IMR-90 (cell line): ENCODE measurements around the gene ABAT. TPM values are rescaled to one million over a fixed set of nuclear protein-coding genes. Genes with fewer than 3 reads are reported as not detected.

Source experiments
- ATAC-seq: fragments of 200-7000 bp; cut with Tn5 transposase; 2 replicates; pipeline ENCODE4 v1.9.1; 2020; ENCODE audit warnings: low read depth, mild to moderate bottlenecking, moderate library complexity
- BruUV-seq: library from RNA; stranded (reverse); fragments of 400-500 nt; replicated peaks from 2 replicates; lab custom pipeline; 2021; lab: Mats Ljungman, UMichigan
- CTCF ChIA-PET: fragments of 300-600 bp; formaldehyde crosslinking; extraction: SDS; loops from one replicate; lab custom pipeline; 2021; ENCODE audit warnings: antibody characterized with exemption; lab: Yijun Ruan, JAX
- POLR2A ChIA-PET: fragments of 300-600 bp; sonication (Branson Sonifier 250); formaldehyde crosslinking; loops from one replicate; lab custom pipeline; 2022; ENCODE audit warnings: antibody characterized with exemption; ENCODE audit not compliant: unreplicated experiment; lab: Charles Lee
- DNase-seq: peaks from one replicate; pipeline ENCODE4 v3.0.0; 2013
- H2AFZ ChIP-seq: replicated peaks from 2 replicates; pipeline ENCODE3; 2013; ENCODE audit warnings: low read length, mild to moderate bottlenecking; ENCODE audit not compliant: poor library complexity
- H2AK5ac ChIP-seq: 2 replicates; pipeline ENCODE4 v1.6.1; 2013; ENCODE audit warnings: low read depth, low read length, inconsistent platforms
- H2AK9ac ChIP-seq: replicated peaks from 2 replicates; pipeline ENCODE3; 2013; ENCODE audit warnings: mild to moderate bottlenecking, low read depth, low read length, moderate library complexity; ENCODE audit not compliant: poor library complexity
- H2BK120ac ChIP-seq: 2 replicates; pipeline ENCODE4 v1.6.1; 2013; ENCODE audit warnings: low read depth, low read length, inconsistent platforms
- H2BK15ac ChIP-seq: 3 replicates; pipeline ENCODE4 v1.6.1; 2013; ENCODE audit warnings: low read depth, low read length, inconsistent platforms
- H2BK20ac ChIP-seq: 2 replicates; pipeline ENCODE4 v1.6.1; 2013; ENCODE audit warnings: low read depth, mild to moderate bottlenecking, inconsistent platforms, low read length, moderate library complexity
- H2BK5ac ChIP-seq: 2 replicates; pipeline ENCODE4 v1.6.1; 2013; ENCODE audit warnings: mild to moderate bottlenecking, low read depth, low read length, inconsistent platforms; ENCODE audit not compliant: poor library complexity, severe bottlenecking
- H3K14ac ChIP-seq: replicated peaks from 2 replicates; pipeline ENCODE4 v1.6.1; 2013; ENCODE audit warnings: low read depth, low read length, inconsistent platforms
- H3K18ac ChIP-seq: 2 replicates; pipeline ENCODE4 v1.6.1; 2013; ENCODE audit warnings: low read depth, low read length, control low read depth
- H3K23ac ChIP-seq: 2 replicates; pipeline ENCODE4 v1.6.1; 2013; ENCODE audit warnings: low read depth, low read length, inconsistent platforms
- H3K27ac ChIP-seq: 2 replicates; pipeline ENCODE4 v1.5.1; 2013; ENCODE audit warnings: mild to moderate bottlenecking, control low read depth, low read length; ENCODE audit not compliant: insufficient read depth
- H3K27me3 ChIP-seq: 2 replicates; pipeline ENCODE4 v1.6.1; 2013; ENCODE audit warnings: low read length; ENCODE audit not compliant: control insufficient read depth, insufficient read depth
- H3K36me3 ChIP-seq: 2 replicates; pipeline ENCODE4 v1.6.1; 2013; ENCODE audit warnings: low read length, mixed read lengths; ENCODE audit not compliant: control insufficient read depth, insufficient read depth
- H3K4ac ChIP-seq: 2 replicates; pipeline ENCODE4 v1.6.1; 2013; ENCODE audit warnings: low read depth, low read length, inconsistent platforms
- H3K4me1 ChIP-seq: 2 replicates; pipeline ENCODE4 v1.6.1; 2013; ENCODE audit warnings: low read length, mixed read lengths; ENCODE audit not compliant: control insufficient read depth, insufficient read depth
- H3K4me2 ChIP-seq: 2 replicates; pipeline ENCODE4 v1.6.1; 2013; ENCODE audit warnings: low read depth, mild to moderate bottlenecking, control low read depth, low read length, moderate library complexity
- H3K4me3 ChIP-seq: 2 replicates; pipeline ENCODE4 v1.5.1; 2013; ENCODE audit warnings: low read depth, mild to moderate bottlenecking, control low read depth, low read length, moderate library complexity; ENCODE audit not compliant: insufficient read depth
- H3K56ac ChIP-seq: 2 replicates; pipeline ENCODE4 v1.6.1; 2013; ENCODE audit warnings: low read length, inconsistent platforms; ENCODE audit not compliant: insufficient read depth; ENCODE audit errors: extremely low read depth
- H3K79me1 ChIP-seq, 2 experiments: 2 replicates each; pipeline ENCODE4 v1.6.1; 2013; ENCODE audit warnings: low read length in 2 of 2, inconsistent platforms in 1 of 2, low read depth in 1 of 2
- H3K9ac ChIP-seq: 2 replicates; pipeline ENCODE4 v1.6.1; 2013; ENCODE audit warnings: low read depth, low read length, control low read depth
- H3K9me1 ChIP-seq: 2 replicates; pipeline ENCODE4 v1.6.1; 2013; ENCODE audit warnings: low read length, inconsistent platforms; ENCODE audit not compliant: insufficient read depth
- H3K9me3 ChIP-seq: 2 replicates; pipeline ENCODE4 v1.6.1; 2013; ENCODE audit warnings: low read length; ENCODE audit not compliant: control insufficient read depth, insufficient read depth
- H4K20me1 ChIP-seq: 2 replicates; pipeline ENCODE4 v1.6.1; 2013; ENCODE audit warnings: low read length, inconsistent platforms; ENCODE audit not compliant: insufficient read depth
- H4K5ac ChIP-seq: 2 replicates; pipeline ENCODE4 v1.6.1; 2013; ENCODE audit warnings: mild to moderate bottlenecking, low read depth, low read length, control low read depth
- H4K8ac ChIP-seq, 2 experiments: 2 replicates each; pipeline ENCODE4 v1.6.1; 2013; ENCODE audit warnings: low read depth in 2 of 2, low read length in 2 of 2, control low read depth in 1 of 2, inconsistent platforms in 1 of 2
- H4K91ac ChIP-seq: 2 replicates; pipeline ENCODE4 v1.6.1; 2013; ENCODE audit warnings: low read depth, low read length, inconsistent platforms; ENCODE audit not compliant: insufficient read depth
- CEBPB ChIP-seq: IDR thresholded peaks from 2 replicates; pipeline ENCODE4 v1.6.1; 2012; ENCODE audit warnings: low read depth, low read length, improper control_type of control experiment
- MAZ ChIP-seq: IDR thresholded peaks from 2 replicates; pipeline ENCODE4 v1.6.1; 2012; ENCODE audit warnings: low read depth, mild to moderate bottlenecking, low read length, improper control_type of control experiment, moderate library complexity, borderline replicate concordance
- NFE2L2 ChIP-seq: fragments of 150-350 bp; IDR thresholded peaks from 2 replicates; pipeline ENCODE4 v1.6.1; 2016; ENCODE audit warnings: low read depth, mild to moderate bottlenecking, low read length
- POLR2A ChIP-seq: IDR thresholded peaks from 2 replicates; pipeline ENCODE4 v1.6.1; 2012; ENCODE audit warnings: mild to moderate bottlenecking, low read depth, low read length
- RAD21 ChIP-seq: IDR thresholded peaks from 2 replicates; pipeline ENCODE4 v1.6.1; 2012; ENCODE audit warnings: low read length, improper control_type of control experiment
- RCOR1 ChIP-seq: IDR thresholded peaks from 2 replicates; pipeline ENCODE4 v1.6.1; 2012; ENCODE audit warnings: mild to moderate bottlenecking, low read length, improper control_type of control experiment; ENCODE audit not compliant: insufficient replicate concordance
- RFX5 ChIP-seq: IDR thresholded peaks from 2 replicates; pipeline ENCODE4 v1.8.0; 2012; ENCODE audit warnings: low read depth, mild to moderate bottlenecking, low read length, moderate library complexity
- SMC3 ChIP-seq: fragments of 150-350 bp; IDR thresholded peaks from 2 replicates; pipeline ENCODE4 v1.6.1; 2016; ENCODE audit warnings: low read depth, mild to moderate bottlenecking, antibody characterized with exemption, low read length, moderate library complexity
- USF2 ChIP-seq: fragments of 150-350 bp; IDR thresholded peaks from 2 replicates; pipeline ENCODE4 v1.6.1; 2017; ENCODE audit warnings: mild to moderate bottlenecking, antibody characterized with exemption, low read length, low read depth
- WGBS, 2 experiments: methylation state at CpG; one replicate each; pipeline versions ENCODE4 v1.1.5 to v1.1.7; 2013; ENCODE audit warnings: missing lambda C conversion rate in 2 of 2; ENCODE audit not compliant: insufficient read length in 1 of 2; ENCODE audit errors: extremely low coverage in 2 of 2; 5-methylcytosine and 5-hydroxymethylcytosine counted together
- dilution Hi-C: fragments of 300-500 bp; cut with HindIII; formaldehyde crosslinking; loops from one replicate; pipeline ENCODE4 v1.14.3; 2018; ENCODE audit warnings: low sequenced_read_pairs; ENCODE audit not compliant: unreplicated experiment
- in situ Hi-C: fragments of 300-500 bp; cut with MboI; formaldehyde crosslinking; loops from 3 replicates; pipeline ENCODE4 v1.14.3; 2019; ENCODE audit warnings: low sequenced_read_pairs, inconsistent platforms, mixed read lengths
- intact Hi-C: fragments of 100-400 bp; cut with micrococcal nuclease; formaldehyde crosslinking; loops from 2 replicates; pipeline ENCODE4 v1.10.0; 2022
- polyA plus RNA-seq, 3 experiments: library from polyadenylated mRNA; depleted of rRNA; stranded (reverse); fragments of >200 nt; gene quantifications; 2 replicates each; pipeline ENCODE4 v1.2.3, GENCODE V29; 2012; ENCODE audit warnings: low replicate concordance in 1 of 3
- total RNA-seq: library from RNA; depleted of rRNA; stranded (reverse); fragments of >200 nt; gene quantifications from 2 replicates; pipeline ENCODE4 v1.2.3, GENCODE V29; 2012
- TF ChIP-seq, protein P1 (sequence below): conservative IDR thresholded peaks from 2 replicates; pipeline ENCODE4 v1.5.1; 2012; ENCODE audit warnings: mild to moderate bottlenecking, low read depth, low read length, improper control_type of control experiment
- TF ChIP-seq, protein P2 (sequence below): fragments of 150-350 bp; IDR thresholded peaks from 2 replicates; pipeline ENCODE4 v1.6.1; 2016; ENCODE audit warnings: low read depth, mild to moderate bottlenecking, low read length, moderate library complexity, borderline replicate concordance

The ABAT gene
- total and polyA plus RNA-seq, 2 of the 4 experiments (the other 2 are of a cell fraction), result 4.5 to 6.9 TPM

- peaks cover 5% of the 10 kb centered on the region for H3K4me1 ChIP-seq
- peak overlapping the region; percentile 69; the same call in 1 of the 2 replicates for H3K9ac ChIP-seq
- POLR2A ChIA-PET, result no interaction called here
- no peak overlapping the region for H3K23ac ChIP-seq
- H2BK15ac ChIP-seq, result no peak overlapping the region
- CTCF ChIA-PET, result no interaction called here
- H2BK120ac ChIP-seq, result no peak overlapping the region
- dilution Hi-C loops, result no loop called here
- no peaks in the 10 kb centered on the region; the same call in 1 of the 2 replicates for H3K27me3 ChIP-seq
- H3K18ac ChIP-seq, result no peak overlapping the region
- no TSS peak for BruUV-seq
- H3K79me1 ChIP-seq, result no peaks in the 10 kb centered on the region
- in situ Hi-C loops, result loop anchor here (25.0 kb wide), 2 partner anchors 338 to 463 kb away; no protein-coding TSS in a partner anchor
- H3K4me3 ChIP-seq, result peak overlapping the region; percentile 78
- H3K4me2 ChIP-seq, result peak overlapping the region; percentile 94
- no peak overlapping the region for H3K4ac ChIP-seq
- intact Hi-C loops, result no loop called here
- H4K8ac ChIP-seq, result peak overlapping the region in 1 of 2 experiments; percentile 42; a peak in 2 of 4 replicates
- H3K9me1 ChIP-seq, result no peaks in the 10 kb centered on the region; the same call in 1 of the 2 replicates
- no peak overlapping the region for H2AK5ac ChIP-seq
- H3K36me3 ChIP-seq, result no peaks in the 10 kb centered on the region
- peak overlapping the region; percentile 94 for H2AFZ ChIP-seq
- no peak overlapping the region for H2BK20ac ChIP-seq
- no peak overlapping the region for H3K14ac ChIP-seq
- 0% methylated on average over 3 of the region's 24 CpGs; no CpG with 5 or more reads in 1 of the 2 experiments for WGBS, 2 experiments
- no peak overlapping the region for H2AK9ac ChIP-seq
- TF ChIP-seq, protein P1, sequence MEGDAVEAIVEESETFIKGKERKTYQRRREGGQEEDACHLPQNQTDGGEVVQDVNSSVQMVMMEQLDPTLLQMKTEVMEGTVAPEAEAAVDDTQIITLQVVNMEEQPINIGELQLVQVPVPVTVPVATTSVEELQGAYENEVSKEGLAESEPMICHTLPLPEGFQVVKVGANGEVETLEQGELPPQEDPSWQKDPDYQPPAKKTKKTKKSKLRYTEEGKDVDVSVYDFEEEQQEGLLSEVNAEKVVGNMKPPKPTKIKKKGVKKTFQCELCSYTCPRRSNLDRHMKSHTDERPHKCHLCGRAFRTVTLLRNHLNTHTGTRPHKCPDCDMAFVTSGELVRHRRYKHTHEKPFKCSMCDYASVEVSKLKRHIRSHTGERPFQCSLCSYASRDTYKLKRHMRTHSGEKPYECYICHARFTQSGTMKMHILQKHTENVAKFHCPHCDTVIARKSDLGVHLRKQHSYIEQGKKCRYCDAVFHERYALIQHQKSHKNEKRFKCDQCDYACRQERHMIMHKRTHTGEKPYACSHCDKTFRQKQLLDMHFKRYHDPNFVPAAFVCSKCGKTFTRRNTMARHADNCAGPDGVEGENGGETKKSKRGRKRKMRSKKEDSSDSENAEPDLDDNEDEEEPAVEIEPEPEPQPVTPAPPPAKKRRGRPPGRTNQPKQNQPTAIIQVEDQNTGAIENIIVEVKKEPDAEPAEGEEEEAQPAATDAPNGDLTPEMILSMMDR, result no peak
- TF ChIP-seq SMC3, result no peak
- TF ChIP-seq, protein P2, sequence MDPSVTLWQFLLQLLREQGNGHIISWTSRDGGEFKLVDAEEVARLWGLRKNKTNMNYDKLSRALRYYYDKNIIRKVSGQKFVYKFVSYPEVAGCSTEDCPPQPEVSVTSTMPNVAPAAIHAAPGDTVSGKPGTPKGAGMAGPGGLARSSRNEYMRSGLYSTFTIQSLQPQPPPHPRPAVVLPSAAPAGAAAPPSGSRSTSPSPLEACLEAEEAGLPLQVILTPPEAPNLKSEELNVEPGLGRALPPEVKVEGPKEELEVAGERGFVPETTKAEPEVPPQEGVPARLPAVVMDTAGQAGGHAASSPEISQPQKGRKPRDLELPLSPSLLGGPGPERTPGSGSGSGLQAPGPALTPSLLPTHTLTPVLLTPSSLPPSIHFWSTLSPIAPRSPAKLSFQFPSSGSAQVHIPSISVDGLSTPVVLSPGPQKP, result no peak
- no peak for TF ChIP-seq RAD21
- TF ChIP-seq NFE2L2, result no peak
- no peak for TF ChIP-seq MAZ
- TF ChIP-seq RCOR1, result no peak
- no peak for TF ChIP-seq POLR2A
- no peak for TF ChIP-seq CEBPB
- no peak for TF ChIP-seq RFX5
- no peak for TF ChIP-seq USF2
- no peak for DNase-seq
- H2BK5ac ChIP-seq, result no peak overlapping the region
- H3K56ac ChIP-seq, result no peak overlapping the region; the same call in 1 of the 2 replicates
- peak; percentile 59 for ATAC-seq
- H4K5ac ChIP-seq, result no peak overlapping the region
- H3K9me3 ChIP-seq, result no peaks in the 10 kb centered on the region
- H4K20me1 ChIP-seq, result no peaks in the 10 kb centered on the region
- no peak overlapping the region for H3K27ac ChIP-seq
- no peak overlapping the region for H4K91ac ChIP-seq
Observed at GRCh38 chr16:8673611-8674412, 605 bp upstream of the ABAT start.
